IMR-90 (cell line): ENCODE results near the gene CCDC184.

Experiments used
- BHLHE40 ChIP-seq: fragments of 150-350 bp; IDR thresholded peaks from 2 replicates; pipeline ENCODE4 v1.6.1; 2016; ENCODE audit warnings: mild to moderate bottlenecking, low read depth, low read length
- CEBPB ChIP-seq: IDR thresholded peaks from 2 replicates; pipeline ENCODE4 v1.6.1; 2012; ENCODE audit warnings: low read depth, low read length, improper control_type of control experiment
- CHD1 ChIP-seq: IDR thresholded peaks from 2 replicates; pipeline ENCODE4 v1.6.1; 2012; ENCODE audit warnings: low read depth, low read length, improper control_type of control experiment
- FOS ChIP-seq: fragments of 150-350 bp; IDR thresholded peaks from 2 replicates; pipeline ENCODE4 v1.6.1; 2016; ENCODE audit warnings: low read depth, low read length
- MXI1 ChIP-seq: IDR thresholded peaks from 2 replicates; pipeline ENCODE4 v1.6.1; 2012; ENCODE audit warnings: low read depth, mild to moderate bottlenecking, low read length, moderate library complexity, borderline replicate concordance
- POLR2A ChIP-seq: IDR thresholded peaks from 2 replicates; pipeline ENCODE4 v1.6.1; 2012; ENCODE audit warnings: mild to moderate bottlenecking, low read depth, low read length
- RAD21 ChIP-seq: IDR thresholded peaks from 2 replicates; pipeline ENCODE4 v1.6.1; 2012; ENCODE audit warnings: low read length, improper control_type of control experiment
- RCOR1 ChIP-seq: IDR thresholded peaks from 2 replicates; pipeline ENCODE4 v1.6.1; 2012; ENCODE audit warnings: mild to moderate bottlenecking, low read length, improper control_type of control experiment; ENCODE audit not compliant: insufficient replicate concordance
- RFX5 ChIP-seq: IDR thresholded peaks from 2 replicates; pipeline ENCODE4 v1.8.0; 2012; ENCODE audit warnings: low read depth, mild to moderate bottlenecking, low read length, moderate library complexity
- SMC3 ChIP-seq: fragments of 150-350 bp; IDR thresholded peaks from 2 replicates; pipeline ENCODE4 v1.6.1; 2016; ENCODE audit warnings: low read depth, mild to moderate bottlenecking, antibody characterized with exemption, low read length, moderate library complexity
- USF2 ChIP-seq: fragments of 150-350 bp; IDR thresholded peaks from 2 replicates; pipeline ENCODE4 v1.6.1; 2017; ENCODE audit warnings: mild to moderate bottlenecking, antibody characterized with exemption, low read length, low read depth
- TF ChIP-seq, protein P1 (sequence below): conservative IDR thresholded peaks from 2 replicates; pipeline ENCODE4 v1.5.1; 2012; ENCODE audit warnings: mild to moderate bottlenecking, low read depth, low read length, improper control_type of control experiment
- TF ChIP-seq, protein P2 (sequence below): fragments of 150-350 bp; IDR thresholded peaks from 2 replicates; pipeline ENCODE4 v1.6.1; 2016; ENCODE audit warnings: low read depth, mild to moderate bottlenecking, low read length, moderate library complexity, borderline replicate concordance

- TF ChIP-seq, protein P1, sequence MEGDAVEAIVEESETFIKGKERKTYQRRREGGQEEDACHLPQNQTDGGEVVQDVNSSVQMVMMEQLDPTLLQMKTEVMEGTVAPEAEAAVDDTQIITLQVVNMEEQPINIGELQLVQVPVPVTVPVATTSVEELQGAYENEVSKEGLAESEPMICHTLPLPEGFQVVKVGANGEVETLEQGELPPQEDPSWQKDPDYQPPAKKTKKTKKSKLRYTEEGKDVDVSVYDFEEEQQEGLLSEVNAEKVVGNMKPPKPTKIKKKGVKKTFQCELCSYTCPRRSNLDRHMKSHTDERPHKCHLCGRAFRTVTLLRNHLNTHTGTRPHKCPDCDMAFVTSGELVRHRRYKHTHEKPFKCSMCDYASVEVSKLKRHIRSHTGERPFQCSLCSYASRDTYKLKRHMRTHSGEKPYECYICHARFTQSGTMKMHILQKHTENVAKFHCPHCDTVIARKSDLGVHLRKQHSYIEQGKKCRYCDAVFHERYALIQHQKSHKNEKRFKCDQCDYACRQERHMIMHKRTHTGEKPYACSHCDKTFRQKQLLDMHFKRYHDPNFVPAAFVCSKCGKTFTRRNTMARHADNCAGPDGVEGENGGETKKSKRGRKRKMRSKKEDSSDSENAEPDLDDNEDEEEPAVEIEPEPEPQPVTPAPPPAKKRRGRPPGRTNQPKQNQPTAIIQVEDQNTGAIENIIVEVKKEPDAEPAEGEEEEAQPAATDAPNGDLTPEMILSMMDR, result peak; percentile 84
- TF ChIP-seq USF2 (no peak), POLR2A (no peak), FOS (no peak), CEBPB (no peak), CHD1 (no peak), RFX5 (no peak), BHLHE40 (no peak), SMC3 (peak; percentile 65), RAD21 (peak; percentile 83), RCOR1 (no peak), MXI1 (no peak)
- TF ChIP-seq, protein P2, sequence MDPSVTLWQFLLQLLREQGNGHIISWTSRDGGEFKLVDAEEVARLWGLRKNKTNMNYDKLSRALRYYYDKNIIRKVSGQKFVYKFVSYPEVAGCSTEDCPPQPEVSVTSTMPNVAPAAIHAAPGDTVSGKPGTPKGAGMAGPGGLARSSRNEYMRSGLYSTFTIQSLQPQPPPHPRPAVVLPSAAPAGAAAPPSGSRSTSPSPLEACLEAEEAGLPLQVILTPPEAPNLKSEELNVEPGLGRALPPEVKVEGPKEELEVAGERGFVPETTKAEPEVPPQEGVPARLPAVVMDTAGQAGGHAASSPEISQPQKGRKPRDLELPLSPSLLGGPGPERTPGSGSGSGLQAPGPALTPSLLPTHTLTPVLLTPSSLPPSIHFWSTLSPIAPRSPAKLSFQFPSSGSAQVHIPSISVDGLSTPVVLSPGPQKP, result no peak
These were observed 18.1 kb upstream of the CCDC184 start for GRCh38 chr12:48165089-48165981.
